ENCODE measurements around the gene COL15A1. TPM values are rescaled to one million over a fixed set of nuclear protein-coding genes. Genes with fewer than 3 reads are reported as not detected.

COL15A1 gene
- total RNA-seq, 1 experiment from 2014 or later = 0.10 TPM

GRCh38 chr9:99073347-99073746 lies 129.6 kb downstream of the COL15A1 start:
- ChIA-PET POLR2A (no interaction called here), CTCF (no interaction called here)
- ATAC-seq = no peak
- H3K9me3 ChIP-seq (ENCODE audit: control insufficient read depth, insufficient read depth, low read depth, low read length) = no peaks in the 10 kb centered on the region
- TF ChIP-seq CTCF (IDR thresholded peaks at IDR 0.05) (no peak), TCF7L2 (IDR thresholded peaks at IDR 0.05; ENCODE audit: low read depth, low read length) (no peak), POLR2AphosphoS5 (IDR thresholded peaks at IDR 0.05; ENCODE audit: low read depth, low read length) (no peak), SIN3A (IDR thresholded peaks at IDR 0.05; ENCODE audit: borderline replicate concordance, insufficient read depth, low read depth, low read length) (no peak), REST (IDR thresholded peaks at IDR 0.05; ENCODE audit: insufficient read depth in 1 of 2, low read depth in 2 of 2, low read length in 1 of 2) (no peak)
- H3K4me3 ChIP-seq (ENCODE audit: low read depth in 2 of 2, low read length in 2 of 2) = no peak overlapping the region
- BruUV-seq (replicated peaks) = no TSS peak
- in situ Hi-C loops (cut with HindIII; ENCODE audit: low pct_unique_long_range_greater_than_20kb, low sequenced_read_pairs) = no loop called here
- H3K27ac ChIP-seq (ENCODE audit: low read length) = no peak overlapping the region
- DNase-seq (ENCODE audit: low read depth, low spot score) = no peak
- H3K36me3 ChIP-seq (ENCODE audit: control insufficient read depth, insufficient read depth, low read length) = no peaks in the 10 kb centered on the region
- H3K27me3 ChIP-seq (ENCODE audit: control insufficient read depth, insufficient read depth, low read length) = no peaks in the 10 kb centered on the region
- intact Hi-C loops (cut with micrococcal nuclease; ENCODE audit: unreplicated experiment) = no loop called here
- H3K4me1 ChIP-seq (ENCODE audit: control insufficient read depth, insufficient read depth, low read length) = no peaks in the 10 kb centered on the region

GRCh38 chr9:99073985-99074901 lies 130.5 kb downstream of the COL15A1 start:
- Histone ChIP-seq H3K36me3 (ENCODE audit: control insufficient read depth, insufficient read depth, low read length) (no peaks in the 10 kb centered on the region), H3K27me3 (ENCODE audit: control insufficient read depth, insufficient read depth, low read length) (no peaks in the 10 kb centered on the region), H3K4me1 (ENCODE audit: control insufficient read depth, insufficient read depth, low read length) (no peaks in the 10 kb centered on the region), H3K9me3 (ENCODE audit: control insufficient read depth, insufficient read depth, low read depth, low read length) (no peaks in the 10 kb centered on the region), H3K4me3 (ENCODE audit: low read depth in 2 of 2, low read length in 2 of 2) (no peak overlapping the region), H3K27ac (ENCODE audit: low read length) (no peak overlapping the region)
- no peak for ATAC-seq
- DNase-seq (ENCODE audit: low read depth, low spot score) = no peak
- ChIA-PET POLR2A (no interaction called here), CTCF (no interaction called here)
- intact Hi-C loops (cut with micrococcal nuclease; ENCODE audit: unreplicated experiment) = no loop called here
- TF ChIP-seq POLR2AphosphoS5 (IDR thresholded peaks at IDR 0.05; ENCODE audit: low read depth, low read length) (no peak), SIN3A (IDR thresholded peaks at IDR 0.05; ENCODE audit: borderline replicate concordance, insufficient read depth, low read depth, low read length) (no peak), REST (IDR thresholded peaks at IDR 0.05; ENCODE audit: insufficient read depth in 1 of 2, low read depth in 2 of 2, low read length in 1 of 2) (no peak), CTCF (IDR thresholded peaks at IDR 0.05) (no peak), TCF7L2 (IDR thresholded peaks at IDR 0.05; ENCODE audit: low read depth, low read length) (no peak)
- no TSS peak for BruUV-seq (replicated peaks)
- in situ Hi-C loops (cut with HindIII; ENCODE audit: low pct_unique_long_range_greater_than_20kb, low sequenced_read_pairs) = no loop called here

All from Panc1 (cell line).